Mesenteric fat pad (tissue), 1 donor: Measurements from ENCODE around the gene C12orf57. TPM values are rescaled to one million over a fixed set of nuclear protein-coding genes. Genes with fewer than 3 reads are reported as not detected.

Experiments
- DNase-seq: peaks from one replicate; pipeline ENCODE4 v3.0.0-alpha.2; 2020; ENCODE audit warnings: low spot score
- total RNA-seq: library from RNA; stranded (reverse); fragmentation: NEBNext Ultra II Directional; extraction: Animal tissue kit (Norgen Biotek cat#: 25700); gene quantifications from one replicate; pipeline ENCODE4 v1.2.1, GENCODE V29; 2021
- donor health status: DM: yes; HTN: yes; CAD: no.

C12orf57 gene
- total RNA-seq, 1 donor from 2014 or later: 125 TPM

- DNase-seq: no peak
Observed at GRCh38 chr12:6952121-6952862, 8.5 kb downstream of the C12orf57 start.

DNA sequence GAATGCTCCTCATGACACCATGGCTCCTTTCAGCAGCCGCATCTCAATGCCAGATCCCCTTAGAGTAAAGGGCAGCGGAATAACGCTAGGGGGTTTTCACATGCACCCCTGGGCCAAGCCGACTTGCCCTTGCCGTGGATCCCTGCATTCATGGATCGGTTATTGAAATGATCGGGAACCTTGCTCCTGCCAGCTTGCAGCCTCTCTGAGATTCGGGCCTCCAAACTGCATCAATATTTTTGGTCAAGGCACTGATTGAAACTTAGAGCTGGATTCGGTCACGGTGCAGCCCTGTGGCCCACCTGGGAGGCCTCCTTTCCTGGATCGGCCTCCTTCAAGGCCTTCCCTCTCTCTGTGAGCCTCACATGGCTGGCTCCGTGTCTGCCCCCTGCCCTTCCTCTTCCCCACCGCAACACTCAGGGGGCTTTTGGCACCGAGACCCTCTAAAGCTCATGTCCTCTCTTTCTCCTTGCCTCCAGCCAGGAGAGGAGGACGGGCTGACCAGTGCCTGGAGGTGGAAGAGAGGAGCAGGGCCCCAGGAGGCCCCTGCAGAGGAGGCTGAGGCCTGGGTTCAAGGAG lies 9.1 kb downstream of the C12orf57 start:
- no peak for DNase-seq

DNA sequence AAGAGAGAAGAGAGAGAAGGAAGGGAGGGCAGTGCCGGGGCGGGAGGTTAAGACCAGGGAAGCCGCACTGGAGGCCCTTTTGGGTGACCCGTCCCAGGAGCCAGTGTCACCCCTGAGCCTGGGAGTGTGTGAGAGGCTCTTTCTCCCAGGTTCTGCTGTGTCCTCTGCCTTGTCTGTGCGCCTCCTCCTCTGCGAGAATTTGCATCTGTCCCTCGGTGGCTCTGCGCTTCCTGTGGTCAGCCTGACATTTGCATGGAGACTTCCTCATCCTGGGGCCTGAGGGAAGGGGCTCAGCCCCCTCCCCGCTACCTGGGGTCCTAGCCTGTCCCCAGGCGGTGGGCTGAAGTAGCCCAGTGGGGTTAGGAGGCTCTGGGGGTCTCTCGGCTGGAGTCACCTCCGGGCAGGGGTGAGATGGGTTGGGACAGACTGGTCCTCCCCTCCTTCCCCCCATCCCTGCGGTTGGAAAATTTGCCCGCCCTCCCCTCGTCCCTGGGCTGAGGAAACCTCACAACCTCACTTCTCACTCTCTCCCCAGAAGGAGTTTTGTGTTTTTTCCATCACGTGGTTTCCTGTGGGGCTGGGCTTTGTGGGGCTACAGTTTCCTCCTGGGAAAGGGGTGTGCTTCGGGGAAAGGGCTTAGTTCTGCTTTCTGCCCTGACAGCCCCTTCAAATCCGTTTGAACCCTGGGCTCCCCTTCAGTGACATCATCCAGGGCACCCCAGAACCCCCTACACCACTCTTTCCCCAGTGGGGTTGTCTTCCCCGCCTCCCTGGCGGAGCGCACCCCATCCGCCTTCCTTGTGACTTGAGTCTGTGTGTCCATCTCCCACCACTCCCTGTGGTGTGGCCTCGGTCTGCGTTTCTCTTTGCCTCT lies 9.9 kb downstream of the C12orf57 start:
- DNase-seq: no peak

- no peak for DNase-seq
Observed at GRCh38 chr12:6954316-6955107, 10.7 kb downstream of the C12orf57 start.

GRCh38 chr12:6955108-6956020 lies 11.5 kb downstream of the C12orf57 start:
- no peak for DNase-seq

GRCh38 chr12:6956021-6956727 lies 12.4 kb downstream of the C12orf57 start:
- DNase-seq: no peak

DNA sequence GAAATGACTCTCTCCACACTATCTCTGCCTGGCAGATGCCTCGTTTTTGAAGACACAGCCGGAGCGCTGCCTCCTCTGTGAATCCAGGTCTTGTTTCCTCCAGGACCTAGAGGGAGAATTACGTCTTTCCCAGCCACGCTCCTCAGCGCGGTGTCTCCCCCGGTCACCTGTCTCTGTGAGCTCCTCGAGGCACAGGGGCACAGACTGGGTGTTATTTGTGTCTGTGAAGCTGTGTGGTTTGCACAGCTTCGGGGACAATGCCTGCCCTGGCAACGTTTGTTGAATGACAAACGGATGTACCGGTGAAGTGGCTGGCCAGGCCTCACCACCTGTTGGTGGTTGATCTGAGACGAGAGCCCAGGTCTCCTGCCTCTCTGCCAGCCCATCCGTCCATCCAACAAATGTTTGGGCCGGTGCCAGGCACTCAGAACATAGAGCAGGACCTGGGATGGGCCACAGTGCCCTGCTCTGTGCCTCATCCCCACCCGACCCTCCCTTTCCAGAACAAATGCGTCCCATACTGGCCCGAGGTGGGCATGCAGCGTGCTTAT lies 13.4 kb downstream of the C12orf57 start:
- DNase-seq: no peak

DNA sequence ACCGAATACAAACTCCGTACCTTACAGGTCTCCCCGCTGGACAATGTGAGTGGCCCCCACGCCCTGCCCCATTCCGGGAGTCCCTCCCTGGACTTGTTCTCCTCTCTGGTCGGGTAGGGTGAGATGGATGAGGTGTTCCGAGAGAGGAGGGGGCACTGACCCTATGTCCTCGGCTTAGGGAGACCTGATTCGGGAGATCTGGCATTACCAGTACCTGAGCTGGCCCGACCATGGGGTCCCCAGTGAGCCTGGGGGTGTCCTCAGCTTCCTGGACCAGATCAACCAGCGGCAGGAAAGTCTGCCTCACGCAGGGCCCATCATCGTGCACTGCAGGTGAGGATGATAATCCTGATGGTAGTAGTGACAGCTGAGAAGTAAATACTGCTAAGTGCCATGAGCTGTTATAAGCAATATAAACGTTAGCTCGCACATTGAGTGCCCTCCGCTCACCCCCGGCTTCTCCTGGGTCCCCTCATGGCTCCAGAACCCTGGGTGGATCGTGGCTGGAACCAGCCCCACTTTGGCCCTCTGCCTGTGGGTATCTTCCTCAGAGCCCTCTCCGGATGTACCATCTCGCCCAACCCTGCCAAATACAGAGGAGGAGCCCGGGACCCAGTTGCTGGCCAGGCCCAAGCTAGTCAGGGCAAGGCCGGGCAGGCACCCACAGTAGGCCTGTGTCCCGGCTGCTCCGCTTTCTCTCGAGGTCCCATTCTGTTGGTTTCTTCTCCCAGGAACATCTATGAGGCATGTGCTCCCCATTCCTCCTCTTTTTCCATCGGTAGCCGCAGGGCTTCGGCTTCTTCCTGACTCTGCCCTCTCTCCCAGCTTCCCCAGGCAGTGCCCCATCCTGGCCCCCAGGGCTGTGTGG lies 14.2 kb downstream of the C12orf57 start:
- no peak for DNase-seq

DNA sequence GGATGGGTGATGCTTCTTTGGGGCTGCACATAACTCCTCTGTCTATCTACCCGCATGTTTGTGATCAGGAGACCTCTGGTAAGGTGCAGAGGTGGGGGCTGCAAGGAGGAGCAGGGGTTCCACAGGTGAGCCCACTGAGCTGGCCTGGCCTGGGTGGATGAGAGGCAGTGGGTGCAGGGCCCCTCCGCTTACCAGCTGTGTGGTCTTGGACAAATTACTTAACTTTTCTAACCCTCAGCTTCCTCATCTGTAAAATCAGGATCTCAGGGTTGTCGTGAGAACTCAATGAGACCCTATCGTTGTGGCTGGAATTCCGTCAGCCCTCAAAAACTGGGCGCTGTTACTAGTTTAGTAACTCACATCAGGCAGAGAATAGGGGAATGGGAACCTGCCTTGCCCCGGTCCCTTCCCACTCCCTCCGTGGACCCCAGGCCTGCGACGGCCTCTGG lies 14.8 kb downstream of the C12orf57 start:
- no peak for DNase-seq

GRCh38 chr12:6959058-6959804 lies 15.4 kb downstream of the C12orf57 start:
- DNase-seq: no peak

GRCh38 chr12:6959805-6960592 lies 16.2 kb downstream of the C12orf57 start:
- DNase-seq: no peak

DNA sequence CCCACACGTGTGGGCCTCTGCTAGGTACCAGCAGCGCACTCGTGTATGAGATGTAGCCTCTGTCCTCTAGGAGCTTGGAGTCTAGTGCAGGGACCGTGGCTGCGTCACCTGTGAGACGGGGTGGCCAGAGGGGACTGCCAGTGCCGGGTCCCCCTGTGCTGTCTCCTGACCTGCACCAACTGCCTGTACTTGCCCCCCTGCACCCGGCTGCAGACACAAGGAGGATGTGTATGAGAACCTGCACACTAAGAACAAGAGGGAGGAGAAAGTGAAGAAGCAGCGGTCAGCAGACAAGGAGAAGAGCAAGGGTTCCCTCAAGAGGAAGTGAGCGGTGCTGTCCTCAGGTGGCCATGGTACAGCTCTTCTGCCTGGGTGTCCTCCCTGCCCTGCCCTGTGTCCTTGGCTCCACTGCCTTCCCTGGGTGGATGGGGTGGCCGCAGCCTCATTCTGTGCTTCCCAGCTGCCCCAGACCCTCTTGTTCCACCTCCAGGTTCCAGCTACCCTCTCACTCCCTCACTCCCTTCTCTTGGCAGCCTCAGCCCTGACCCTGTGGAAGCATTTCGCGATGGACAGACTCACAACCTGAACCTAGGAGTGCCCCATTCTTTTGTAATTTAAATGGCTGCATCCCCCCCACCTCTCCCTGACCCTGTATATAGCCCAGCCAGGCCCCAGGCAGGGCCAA lies 16.9 kb downstream of the C12orf57 start:
- DNase-seq: no peak

DNA sequence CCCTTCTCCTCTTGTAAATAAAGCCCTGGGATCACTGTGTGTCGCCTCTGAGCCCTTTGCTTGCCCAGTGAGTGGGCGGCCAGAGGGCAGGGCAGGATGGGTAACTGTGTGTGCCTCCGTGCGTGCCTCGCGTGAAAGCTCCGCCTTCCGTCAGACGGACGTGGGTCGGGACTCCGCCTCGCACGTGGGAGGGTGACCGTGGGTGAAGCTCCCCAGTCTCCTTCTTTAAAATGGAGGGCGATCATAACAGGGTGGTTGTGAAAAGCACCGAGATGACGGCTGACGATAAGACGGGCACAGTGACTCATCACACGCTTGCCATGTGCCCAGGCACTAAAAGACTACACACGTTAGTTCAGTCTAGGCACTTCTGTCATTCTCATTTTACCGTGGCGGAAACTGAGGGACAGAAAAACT lies 17.5 kb downstream of the C12orf57 start:
- no peak for DNase-seq

- no peak for DNase-seq
Observed at GRCh38 chr12:6961695-6962284, 18.0 kb downstream of the C12orf57 start.

DNA sequence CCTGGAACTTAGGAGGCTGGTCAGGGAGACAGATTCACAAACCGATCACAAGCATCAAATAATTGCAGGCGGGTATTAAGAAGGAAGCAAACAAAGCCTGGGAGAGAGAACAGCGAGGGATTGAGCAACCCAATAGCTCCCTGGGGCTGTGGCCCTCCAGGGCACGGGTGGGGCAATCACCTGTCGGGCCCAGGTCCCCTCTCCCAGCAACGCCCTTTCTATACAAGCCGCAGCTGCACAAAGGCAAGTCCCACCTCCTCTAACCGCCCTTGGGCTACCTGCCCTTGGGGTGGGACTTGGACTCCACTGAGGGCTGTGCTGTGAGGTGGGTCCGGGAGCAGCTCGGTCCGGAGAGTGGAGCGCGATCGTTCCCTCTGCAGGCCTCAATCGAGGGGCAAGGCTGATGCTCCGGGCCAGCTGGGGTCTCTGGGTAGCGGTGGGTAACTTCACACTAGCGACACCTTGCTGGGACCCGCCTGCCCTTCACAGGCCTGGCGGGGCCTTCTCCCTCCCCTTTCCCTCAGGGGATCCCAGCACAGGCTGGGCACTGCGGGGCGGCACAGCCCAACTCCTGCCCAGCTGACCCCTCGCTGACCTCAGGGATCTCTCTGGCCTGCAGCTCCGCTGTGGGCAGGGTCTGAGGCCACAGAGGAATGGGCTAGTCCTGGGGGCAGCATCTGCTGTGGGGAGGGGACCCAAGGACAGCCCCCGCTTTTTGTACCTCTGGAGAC lies 18.6 kb downstream of the C12orf57 start:
- no peak for DNase-seq
